PC-3 (cell line): ENCODE measurements around the gene NPL. TPM values are rescaled to one million over a fixed set of nuclear protein-coding genes. Genes with fewer than 3 reads are reported as not detected.

Experiments used
- ATAC-seq: fragments of 200-7000 bp; cut with Tn5 transposase; 2 replicates; pipeline ENCODE4 v1.9.1; 2020; ENCODE audit warnings: mild to moderate bottlenecking, moderate library complexity
- BruUV-seq: library from RNA; stranded (reverse); fragments of 400-500 nt; replicated peaks from 2 replicates; lab custom pipeline; 2021; lab: Mats Ljungman, UMichigan
- CTCF ChIA-PET: fragments of 300-600 bp; sonication (Branson Sonifier 250); formaldehyde crosslinking; loops from one replicate; lab custom pipeline; 2022; ENCODE audit warnings: antibody characterized with exemption; lab: Charles Lee
- POLR2A ChIA-PET: fragments of 300-600 bp; sonication (Branson Sonifier 250); formaldehyde crosslinking; loops from one replicate; lab custom pipeline; 2022; ENCODE audit warnings: antibody characterized with exemption; ENCODE audit not compliant: unreplicated experiment; lab: Charles Lee
- DNase-seq: peaks from one replicate; pipeline ENCODE4 v3.0.0-alpha.2; 2015
- H2AFZ ChIP-seq: fragments of 300-600 bp; sonication (generic); 2 replicates; pipeline ENCODE4 v1.6.0; 2016; ENCODE audit warnings: antibody characterized with exemption, low read length
- H3F3A ChIP-seq: fragments of 300-600 bp; sonication (generic); one replicate; pipeline ENCODE4 v1.6.0; 2017; ENCODE audit warnings: antibody characterized with exemption, low read length, control low read depth, mild to moderate bottlenecking; ENCODE audit not compliant: unreplicated experiment
- H3K27ac ChIP-seq: fragments of 300-600 bp; sonication (generic); 2 replicates; pipeline ENCODE4 v1.5.1; 2016; ENCODE audit warnings: mild to moderate bottlenecking, low read length
- H3K27me3 ChIP-seq: fragments of 300-600 bp; sonication (generic); 2 replicates; pipeline ENCODE4 v1.6.1; 2016; ENCODE audit warnings: low read length, mixed read lengths
- H3K36me3 ChIP-seq: fragments of 300-600 bp; sonication (generic); 2 replicates; pipeline ENCODE4 v1.6.1; 2016; ENCODE audit warnings: low read depth, mixed run types, low read length, mixed read lengths
- H3K4me1 ChIP-seq: fragments of 300-600 bp; sonication (generic); 2 replicates; pipeline ENCODE4 v1.5.1; 2016; ENCODE audit warnings: low read length; ENCODE audit not compliant: insufficient read depth
- H3K4me2 ChIP-seq: fragments of 300-600 bp; sonication (generic); 2 replicates; pipeline ENCODE4 v1.6.0; 2016; ENCODE audit warnings: low read length
- H3K4me3 ChIP-seq: fragments of 300-600 bp; sonication (generic); 2 replicates; pipeline ENCODE4 v1.5.1; 2016; ENCODE audit warnings: mild to moderate bottlenecking, low read length, mixed read lengths
- H3K79me2 ChIP-seq: fragments of 300-600 bp; sonication (generic); 2 replicates; pipeline ENCODE4 v1.6.1; 2017; ENCODE audit warnings: low read length, mixed read lengths
- H3K9ac ChIP-seq: fragments of 300-600 bp; sonication (generic); 2 replicates; pipeline ENCODE4 v1.6.0; 2016; ENCODE audit warnings: mild to moderate bottlenecking, low read length
- H3K9me2 ChIP-seq: fragments of 300-600 bp; sonication (generic); replicated peaks from 2 replicates; pipeline ENCODE4 v1.6.1; 2016; ENCODE audit warnings: mixed run types, low read length, mixed read lengths
- H3K9me3 ChIP-seq: fragments of 300-600 bp; sonication (generic); 2 replicates; pipeline ENCODE4 v1.6.1; 2016; ENCODE audit warnings: low read length, mixed read lengths
- H4K20me1 ChIP-seq: fragments of 300-600 bp; sonication (generic); 2 replicates; pipeline ENCODE4 v1.6.1; 2016; ENCODE audit warnings: low read length, mixed read lengths
- CTCF ChIP-seq: fragments of 300-600 bp; sonication (generic); conservative IDR thresholded peaks from 2 replicates; pipeline ENCODE4 v1.5.1; 2017; ENCODE audit warnings: antibody characterized with exemption, low read depth, mild to moderate bottlenecking, low read length
- EZH2 ChIP-seq: fragments of 300-600 bp; sonication (generic); IDR thresholded peaks from one replicate; pipeline ENCODE4 v1.6.1; 2017; ENCODE audit warnings: antibody characterized with exemption, mild to moderate bottlenecking, low read length; ENCODE audit not compliant: unreplicated experiment
- EZH2phosphoT487 ChIP-seq: fragments of 300-600 bp; sonication (generic); IDR thresholded peaks from 2 replicates; pipeline ENCODE4 v1.6.1; 2018; ENCODE audit warnings: mild to moderate bottlenecking, antibody characterized with exemption, low read length, borderline replicate concordance
- intact Hi-C: fragments of 100-400 bp; cut with micrococcal nuclease; formaldehyde crosslinking; loops from 2 replicates; pipeline ENCODE4 v1.9.0; 2023
- total RNA-seq: library from RNA; depleted of rRNA; stranded (reverse); fragments of >200 nt; gene quantifications from 2 replicates; pipeline ENCODE4 v1.2.3, GENCODE V29; 2014

Gene NPL
- total RNA-seq, 1 experiment from 2014 or later = not detected

- ChIA-PET CTCF (no interaction called here), POLR2A (no interaction called here)
- no peaks in the 10 kb centered on the region for H4K20me1 ChIP-seq
- ATAC-seq (no peak), DNase-seq (no peak)
- intact Hi-C loops = no loop called here
- no peaks in the 10 kb centered on the region for H3K79me2 ChIP-seq
- TF ChIP-seq EZH2phosphoT487 (no peak), CTCF (0 out of 2 replicates have a peak, but pooled peaks have one; percentile 16)
- H2AFZ ChIP-seq = no peak overlapping the region
- H3F3A ChIP-seq = no peaks in the 10 kb centered on the region
- no TSS peak for BruUV-seq
- H3K9me3 ChIP-seq = no peaks in the 10 kb centered on the region; the same call in 1 of the 2 replicates
- H3K9me2 ChIP-seq = no peaks in the 10 kb centered on the region
- H3K4me2 ChIP-seq = no peak overlapping the region
- H3K4me3 ChIP-seq = no peak overlapping the region
- no peaks in the 10 kb centered on the region for H3K27me3 ChIP-seq
- no peak overlapping the region for H3K27ac ChIP-seq
- no peak overlapping the region for H3K9ac ChIP-seq
- H3K36me3 ChIP-seq = no peaks in the 10 kb centered on the region
- no peaks in the 10 kb centered on the region for H3K4me1 ChIP-seq
Measured at GRCh38 chr1:182811975-182812722, 22.6 kb downstream of the NPL start.

GRCh38 chr1:182816863-182817262, 27.3 kb downstream of the NPL start:
- POLR2A ChIA-PET = no interaction called here
- Histone ChIP-seq H3K9me3 (no peaks in the 10 kb centered on the region), H3K79me2 (no peaks in the 10 kb centered on the region), H3F3A (no peaks in the 10 kb centered on the region), H2AFZ (no peak overlapping the region), H3K4me1 (no peaks in the 10 kb centered on the region), H3K4me2 (no peak overlapping the region), H3K27ac (no peak overlapping the region), H3K9me2 (no peaks in the 10 kb centered on the region), H3K27me3 (peaks cover 7% of the 10 kb centered on the region; the same call in 1 of the 2 replicates), H3K36me3 (no peaks in the 10 kb centered on the region), H3K9ac (no peak overlapping the region), H4K20me1 (no peaks in the 10 kb centered on the region), H3K4me3 (no peak overlapping the region)
- intact Hi-C loops = no loop called here
- ATAC-seq (no peak), DNase-seq (peak; percentile 10)
- CTCF ChIA-PET = no interaction called here
- no TSS peak for BruUV-seq
- TF ChIP-seq CTCF (no peak), EZH2 (no peak), EZH2phosphoT487 (no peak)

GRCh38 chr1:182817802-182818201, 28.2 kb downstream of the NPL start:
- no peak for DNase-seq
- CTCF ChIA-PET = interaction anchor here (0.5 kb wide), 1 partner anchor 628 kb away, joined by 3 read pairs; no protein-coding TSS in a partner anchor
- intact Hi-C loops = no loop called here
- Histone ChIP-seq H3K9me2 (no peaks in the 10 kb centered on the region), H3K4me1 (no peaks in the 10 kb centered on the region), H3K36me3 (no peaks in the 10 kb centered on the region), H3K79me2 (no peaks in the 10 kb centered on the region), H3K9me3 (no peaks in the 10 kb centered on the region), H3K27me3 (peaks cover 9% of the 10 kb centered on the region; the same call in 1 of the 2 replicates), H3K27ac (no peak overlapping the region), H3F3A (no peaks in the 10 kb centered on the region), H2AFZ (no peak overlapping the region), H4K20me1 (no peaks in the 10 kb centered on the region), H3K4me2 (no peak overlapping the region), H3K4me3 (no peak overlapping the region), H3K9ac (no peak overlapping the region)
- POLR2A ChIA-PET = no interaction called here
- BruUV-seq = no TSS peak
- TF ChIP-seq EZH2 = no peak
- TF ChIP-seq EZH2phosphoT487 = no peak
- TF ChIP-seq CTCF = no peak
- ATAC-seq = no peak
